ENCODE results near the gene TIMM17A.

GRCh38 chr1:201964261-201964660 lies 9.0 kb downstream of the TIMM17A start:
- TF ChIP-seq CTCF (IDR thresholded peaks at IDR 0.05), result no peak
- TF ChIP-seq POLR2A (IDR thresholded peaks at IDR 0.05), result no peak
